HepG2 (cell line): ENCODE results near the gene KCNH1. TPM values are rescaled to one million over a fixed set of nuclear protein-coding genes. Genes with fewer than 3 reads are reported as not detected.

ENCODE experiments used
- ATAC-seq: fragments of 200-7000 bp; cut with Tn5 transposase; 3 replicates; pipeline ENCODE4 v1.9.1; 2020; ENCODE audit warnings: mild to moderate bottlenecking, moderate library complexity
- BruUV-seq: library from RNA; stranded (reverse); fragments of 400-500 nt; replicated peaks from 2 replicates; lab custom pipeline; 2021; lab: Mats Ljungman, UMichigan
- CTCF ChIA-PET: fragments of 300-600 bp; formaldehyde crosslinking; extraction: SDS; loops from one replicate; lab custom pipeline; 2021; ENCODE audit warnings: low total read pairs, inconsistent platforms, low intra/inter-chr PET ratio; lab: Yijun Ruan, JAX
- POLR2A ChIA-PET: fragments of 350-600 bp; sonication (Branson Sonifier 250); formaldehyde crosslinking; loops from one replicate; lab custom pipeline; 2020; ENCODE audit warnings: antibody characterized with exemption, inconsistent platforms; lab: Yijun Ruan, JAX
- DNase-seq: peaks from one replicate; pipeline ENCODE4 v3.0.0-alpha.2; 2015; ENCODE audit warnings: low spot score
- FAIRE-seq: peaks from 3 replicates; lab custom pipeline; 2011; peaks lifted over from hg19 to GRCh38; lab: Jason Lieb, UNC
- H2AFZ ChIP-seq: one replicate; pipeline ENCODE4 v1.6.1; 2011; ENCODE audit warnings: low read length, inconsistent platforms
- H3K27ac ChIP-seq: fragments of 300-600 bp; 3 replicates; pipeline ENCODE4 v1.8.0; 2011; ENCODE audit warnings: mixed run types, mild to moderate bottlenecking, mixed read lengths, low read length, inconsistent platforms; ENCODE audit not compliant: insufficient read depth; ENCODE audit errors: extremely low read length
- H3K27me3 ChIP-seq, 2 experiments: fragments of 200-600 bp in 1 of 2; 2 replicates in 1 of 2; 3 replicates in 1 of 2; pipeline versions ENCODE4 v1.6.0 to v1.8.0; 2011; ENCODE audit warnings: low read length in 2 of 2, mild to moderate bottlenecking in 2 of 2, moderate library complexity in 2 of 2, inconsistent platforms in 1 of 2; ENCODE audit not compliant: insufficient read depth in 2 of 2, control insufficient read depth in 1 of 2
- H3K36me3 ChIP-seq, 2 experiments: fragments of 200-600 bp in 1 of 2; replicated peaks in 1 of 2; 2 replicates in 1 of 2; 3 replicates in 1 of 2; pipeline versions ENCODE4 v1.5.1 to v1.8.0; 2011; ENCODE audit warnings: low read length in 2 of 2, inconsistent platforms in 1 of 2; ENCODE audit not compliant: insufficient read depth in 2 of 2, control insufficient read depth in 1 of 2
- H3K4me1 ChIP-seq: 2 replicates; pipeline ENCODE4 v1.5.1; 2012; ENCODE audit warnings: low read length, inconsistent platforms; ENCODE audit not compliant: insufficient read depth
- H3K4me2 ChIP-seq: 2 replicates; pipeline ENCODE4 v1.6.0; 2011; ENCODE audit warnings: low read depth, low read length, inconsistent platforms
- H3K4me3 ChIP-seq, 3 experiments: fragments of 200-600 bp in 1 of 3; sonication (generic), shearing (Covaris generic) in 1 of 3; replicated peaks in 1 of 3; 2 replicates each; pipeline ENCODE4 v1.5.1; 2011 to 2016; ENCODE audit warnings: low read length in 3 of 3, inconsistent platforms in 2 of 3, low read depth in 2 of 3, mild to moderate bottlenecking in 2 of 3, control low read depth in 1 of 3, mixed read lengths in 1 of 3; ENCODE audit not compliant: insufficient read depth in 1 of 3
- H3K79me2 ChIP-seq: one replicate; pipeline ENCODE4 v1.6.1; 2011; ENCODE audit warnings: low read length, inconsistent platforms; ENCODE audit not compliant: insufficient read depth
- H3K9ac ChIP-seq: 2 replicates; pipeline ENCODE4 v1.6.0; 2011; ENCODE audit warnings: mild to moderate bottlenecking, low read depth, low read length, inconsistent platforms; ENCODE audit not compliant: insufficient read depth
- H3K9me3 ChIP-seq: 2 replicates; pipeline ENCODE4 v1.5.1; 2012; ENCODE audit warnings: mild to moderate bottlenecking, low read length
- H4K20me1 ChIP-seq: 2 replicates; pipeline ENCODE4 v1.6.0; 2011; ENCODE audit warnings: inconsistent platforms, mild to moderate bottlenecking, low read length, moderate library complexity; ENCODE audit not compliant: insufficient read depth
- CCAR2 ChIP-seq: fragments of 200-400 bp; formaldehyde crosslinking; optimal IDR thresholded peaks from 2 replicates; pipeline ENCODE3; 2018; ENCODE audit warnings: low read depth, mild to moderate bottlenecking, low read length, moderate library complexity
- CHD2 ChIP-seq: IDR thresholded peaks from 2 replicates; pipeline ENCODE4 v1.6.1; 2011; ENCODE audit warnings: low read depth, low read length, improper control_type of control experiment
- DPF2 ChIP-seq: sonication (generic); formaldehyde crosslinking; IDR thresholded peaks from 2 replicates; pipeline ENCODE4 v1.4.0; 2020; ENCODE audit warnings: mild to moderate bottlenecking, low read depth, missing genetic modification reagents, borderline replicate concordance
- KLF13 ChIP-seq: sonication (generic); formaldehyde crosslinking; IDR thresholded peaks from 2 replicates; pipeline ENCODE4 v1.4.0; 2020; ENCODE audit warnings: mild to moderate bottlenecking, missing genetic modification reagents
- NFKBIZ ChIP-seq: IDR thresholded peaks from 2 replicates; pipeline ENCODE4 v1.6.1; 2018; ENCODE audit warnings: missing genetic modification reagents, missing compliant biosample characterization
- PATZ1 ChIP-seq: sonication (generic); formaldehyde crosslinking; IDR thresholded peaks from 2 replicates; pipeline ENCODE4 v1.4.0; 2020; ENCODE audit warnings: missing genetic modification reagents
- RFXANK ChIP-seq: IDR thresholded peaks from 2 replicates; pipeline ENCODE4 v1.6.1; 2016
- SAFB2 ChIP-seq: sonication (generic); formaldehyde crosslinking; IDR thresholded peaks from 2 replicates; pipeline ENCODE4 v1.5.1; 2020; ENCODE audit warnings: missing genetic modification reagents, low read depth, mild to moderate bottlenecking, borderline replicate concordance
- UBTF ChIP-seq: sonication (generic); formaldehyde crosslinking; IDR thresholded peaks from 2 replicates; pipeline ENCODE4 v1.4.0; 2020; ENCODE audit warnings: mild to moderate bottlenecking, missing genetic modification reagents
- ZNF142 ChIP-seq: sonication (generic); formaldehyde crosslinking; IDR thresholded peaks from 2 replicates; pipeline ENCODE4 v1.4.0; 2020; ENCODE audit warnings: missing genetic modification reagents
- ZNF17 ChIP-seq: sonication (generic); formaldehyde crosslinking; IDR thresholded peaks from 2 replicates; pipeline ENCODE4 v1.5.0; 2020; ENCODE audit warnings: mild to moderate bottlenecking, missing genetic modification reagents
- ZNF24 ChIP-seq: fragments of 450-650 bp; IDR thresholded peaks from 2 replicates; pipeline ENCODE4 v1.6.1; 2017; ENCODE audit warnings: antibody characterized with exemption, mild to moderate bottlenecking
- ZNF432 ChIP-seq: sonication (generic); formaldehyde crosslinking; IDR thresholded peaks from 2 replicates; pipeline ENCODE4 v1.5.0; 2020; ENCODE audit warnings: missing genetic modification reagents, mild to moderate bottlenecking, borderline replicate concordance
- ZNF441 ChIP-seq: sonication (generic); formaldehyde crosslinking; IDR thresholded peaks from 2 replicates; pipeline ENCODE4 v1.7.0; 2021; ENCODE audit warnings: missing genetic modification reagents, borderline replicate concordance
- ZNF709 ChIP-seq: sonication (generic); formaldehyde crosslinking; IDR thresholded peaks from 2 replicates; pipeline ENCODE4 v1.5.0; 2020; ENCODE audit warnings: mild to moderate bottlenecking, missing genetic modification reagents
- ZNF75D ChIP-seq: sonication (generic); formaldehyde crosslinking; IDR thresholded peaks from 2 replicates; pipeline ENCODE4 v1.8.1; 2023; ENCODE audit warnings: missing genetic modification reagents, mild to moderate bottlenecking, borderline replicate concordance
- WGBS: methylation state at CpG from one replicate; pipeline ENCODE4 v1.1.6; 2017; ENCODE audit warnings: low lambda C conversion rate; 5-methylcytosine and 5-hydroxymethylcytosine counted together
- in situ Hi-C: cut with HindIII; loops from 2 replicates; pipeline ENCODE4 v1.10.0; 2017; ENCODE audit warnings: low pct_unique_long_range_greater_than_20kb; ENCODE audit not compliant: extremely low pct_ligation_motif_present
- intact Hi-C: fragments of 100-400 bp; cut with micrococcal nuclease; formaldehyde crosslinking; loops from one replicate; pipeline ENCODE4 v1.10.0; 2022; ENCODE audit not compliant: unreplicated experiment
- polyA plus RNA-seq, 8 experiments: library from polyadenylated mRNA; depleted of rRNA in 3 of 8; stranded (reverse) in 7 of 8; unstranded in 1 of 8; fragments of >200 nt; fragmentation: Illumina TruSeq in 4 of 8; extraction: Trizol in 4 of 8; gene quantifications; 2 replicates each; pipeline versions ENCODE4 v1.2.1 to v1.2.3, GENCODE V29; 2011 to 2016; ENCODE audit warnings: low read depth in 4 of 8, missing spikeins in 1 of 8, mixed read lengths in 1 of 8; ENCODE audit not compliant: insufficient read depth in 1 of 8
- total RNA-seq, 5 experiments: library from RNA; depleted of rRNA; stranded (reverse); fragments of >200 nt; fragmentation: Illumina TruSeq; extraction: Trizol; gene quantifications; 2 replicates each; pipeline ENCODE4 v1.2.3, GENCODE V29; 2016; ENCODE audit warnings: low read depth in 1 of 5

Gene KCNH1
- total and polyA plus RNA-seq, 2 of the 13 experiments (the other 11 are each of a cell fraction or from before 2014, with no cell fraction given): not detected

- H3K4me2 ChIP-seq: no peak overlapping the region
- CTCF ChIA-PET: no interaction called here
- POLR2A ChIA-PET: no interaction called here
- TF ChIP-seq UBTF (CRISPR knock-in tag): no peak
- no peak for TF ChIP-seq ZNF24
- no peak for TF ChIP-seq DPF2
- TF ChIP-seq ZNF75D: no peak
- no peak for TF ChIP-seq KLF13 (CRISPR knock-in tag)
- TF ChIP-seq SAFB2 (CRISPR knock-in tag): no peak
- no peak for TF ChIP-seq RFXANK (CRISPR knock-in tag)
- no peak for TF ChIP-seq CHD2
- TF ChIP-seq CCAR2: no peak
- no peak for TF ChIP-seq PATZ1
- no peak for TF ChIP-seq ZNF142 (CRISPR knock-in tag)
- TF ChIP-seq NFKBIZ (CRISPR knock-in tag): no peak
- TF ChIP-seq ZNF441: no peak
- TF ChIP-seq ZNF432: no peak
- TF ChIP-seq ZNF17 (CRISPR knock-in tag): no peak
- TF ChIP-seq ZNF709 (CRISPR knock-in tag): no peak
Measured at GRCh38 chr1:210690236-210690635, 443.7 kb downstream of the KCNH1 start.

More at GRCh38 chr1:210690236-210690635, 443.7 kb downstream of the KCNH1 start:
- intact Hi-C loops (no loop called here), in situ Hi-C loops (no loop called here)
- H3K9ac ChIP-seq: no peak overlapping the region
- H3K36me3 ChIP-seq: no peaks in the 10 kb centered on the region
- ATAC-seq (no peak), FAIRE-seq (no peak), DNase-seq (no peak)
- WGBS: 13% methylated on average over 5 of the region's 5 CpGs
- BruUV-seq: no TSS peak
- H2AFZ ChIP-seq: no peak overlapping the region
- no peaks in the 10 kb centered on the region for H4K20me1 ChIP-seq
- no peak overlapping the region for H3K4me3 ChIP-seq
- H3K27me3 ChIP-seq: no peaks in the 10 kb centered on the region
- no peaks in the 10 kb centered on the region for H3K79me2 ChIP-seq
- H3K9me3 ChIP-seq: no peaks in the 10 kb centered on the region
- H3K27ac ChIP-seq: no peak overlapping the region
- no peaks in the 10 kb centered on the region for H3K4me1 ChIP-seq
